Astrocyte of the cerebellum (primary cell): ENCODE data around the gene AUH.
"Not testable (repeated sequence)": the region's sequence is repeated elsewhere in the genome, so short reads cannot be mapped to it uniquely, and the experiment has no call there.

Experiments used
- DNase-seq: peaks from one replicate; pipeline ENCODE4 v3.0.0-alpha.2; 2011; ENCODE audit warnings: low read depth
- H3K4me3 ChIP-seq: 2 replicates; pipeline ENCODE4 v1.5.1; 2011; ENCODE audit warnings: mild to moderate bottlenecking, low read depth, low read length, moderate library complexity
- in situ Hi-C: cut with HindIII; loops from 2 replicates; pipeline ENCODE4 v1.10.0; 2017; ENCODE audit warnings: low sequenced_read_pairs
- TF ChIP-seq, protein P1 (sequence below): IDR thresholded peaks from 2 replicates; pipeline ENCODE4 v1.5.1; 2012; ENCODE audit warnings: low read length, low read depth, moderate library complexity, mild to moderate bottlenecking; ENCODE audit errors: missing control alignments

Gene AUH

DNA sequence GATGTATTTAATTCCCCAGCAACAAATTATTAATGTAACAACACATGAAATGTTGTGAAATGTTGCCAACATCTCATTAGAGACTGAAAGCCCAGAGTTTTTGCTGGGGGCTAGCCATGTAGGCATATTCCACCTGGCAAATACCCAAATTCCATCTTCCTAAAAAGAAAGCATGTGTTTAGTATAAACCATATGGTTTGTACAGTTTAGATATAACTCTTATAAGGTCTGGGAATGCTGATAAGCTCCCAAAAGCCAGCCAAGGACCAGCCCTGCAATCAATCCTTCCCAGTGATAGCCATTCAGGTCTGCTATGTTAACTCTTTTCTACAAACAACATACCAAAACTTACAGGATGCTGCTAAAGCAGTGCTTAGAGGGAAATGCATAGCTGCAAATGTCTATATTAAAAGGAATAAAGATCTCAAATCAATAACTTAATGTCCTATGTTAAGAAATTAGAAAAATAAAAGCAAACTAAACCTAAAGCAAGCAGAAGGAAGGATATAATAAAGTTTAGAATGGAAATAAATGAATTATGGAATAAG is 158.9 kb downstream of the AUH start:
- TF ChIP-seq, protein P1, sequence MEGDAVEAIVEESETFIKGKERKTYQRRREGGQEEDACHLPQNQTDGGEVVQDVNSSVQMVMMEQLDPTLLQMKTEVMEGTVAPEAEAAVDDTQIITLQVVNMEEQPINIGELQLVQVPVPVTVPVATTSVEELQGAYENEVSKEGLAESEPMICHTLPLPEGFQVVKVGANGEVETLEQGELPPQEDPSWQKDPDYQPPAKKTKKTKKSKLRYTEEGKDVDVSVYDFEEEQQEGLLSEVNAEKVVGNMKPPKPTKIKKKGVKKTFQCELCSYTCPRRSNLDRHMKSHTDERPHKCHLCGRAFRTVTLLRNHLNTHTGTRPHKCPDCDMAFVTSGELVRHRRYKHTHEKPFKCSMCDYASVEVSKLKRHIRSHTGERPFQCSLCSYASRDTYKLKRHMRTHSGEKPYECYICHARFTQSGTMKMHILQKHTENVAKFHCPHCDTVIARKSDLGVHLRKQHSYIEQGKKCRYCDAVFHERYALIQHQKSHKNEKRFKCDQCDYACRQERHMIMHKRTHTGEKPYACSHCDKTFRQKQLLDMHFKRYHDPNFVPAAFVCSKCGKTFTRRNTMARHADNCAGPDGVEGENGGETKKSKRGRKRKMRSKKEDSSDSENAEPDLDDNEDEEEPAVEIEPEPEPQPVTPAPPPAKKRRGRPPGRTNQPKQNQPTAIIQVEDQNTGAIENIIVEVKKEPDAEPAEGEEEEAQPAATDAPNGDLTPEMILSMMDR = no peak
- in situ Hi-C loops = no loop called here

DNA sequence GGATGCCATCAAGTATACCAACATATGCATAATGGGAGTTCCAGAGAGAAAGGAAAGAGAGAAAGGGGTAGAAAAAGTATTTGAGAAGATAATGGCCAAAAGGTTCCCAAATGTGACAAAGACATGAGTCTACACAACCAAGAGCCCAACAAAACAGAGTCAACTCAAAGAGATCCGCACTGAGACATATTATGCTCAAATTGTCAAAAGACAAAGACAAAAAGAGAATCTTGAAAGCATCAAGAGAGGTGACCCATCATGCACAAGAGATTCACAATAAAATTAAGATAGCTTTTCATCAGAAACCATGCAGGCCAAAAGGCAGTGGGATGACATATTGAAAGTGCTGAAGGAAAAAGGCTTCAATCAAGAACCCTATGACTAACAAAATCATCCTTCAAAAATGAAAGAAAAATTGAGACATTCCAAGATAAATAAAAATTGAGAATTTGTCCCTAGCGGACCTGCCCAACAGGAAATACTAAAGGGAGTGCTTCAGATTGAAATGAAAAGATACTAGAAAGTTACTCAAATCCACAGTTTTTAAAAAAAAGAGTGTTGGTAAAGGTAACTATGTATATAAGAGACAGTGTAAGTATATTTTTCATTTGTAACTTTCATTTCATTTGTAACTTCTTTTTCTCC is 160.9 kb downstream of the AUH start:
- H3K4me3 ChIP-seq = no peak overlapping the region
- DNase-seq = no peak
- in situ Hi-C loops = no loop called here
- TF ChIP-seq, protein P1 = no peak

More for the DNA sequence above, 158.9 kb downstream of the AUH start:
- no peak overlapping the region for H3K4me3 ChIP-seq
- DNase-seq = no peak

DNA sequence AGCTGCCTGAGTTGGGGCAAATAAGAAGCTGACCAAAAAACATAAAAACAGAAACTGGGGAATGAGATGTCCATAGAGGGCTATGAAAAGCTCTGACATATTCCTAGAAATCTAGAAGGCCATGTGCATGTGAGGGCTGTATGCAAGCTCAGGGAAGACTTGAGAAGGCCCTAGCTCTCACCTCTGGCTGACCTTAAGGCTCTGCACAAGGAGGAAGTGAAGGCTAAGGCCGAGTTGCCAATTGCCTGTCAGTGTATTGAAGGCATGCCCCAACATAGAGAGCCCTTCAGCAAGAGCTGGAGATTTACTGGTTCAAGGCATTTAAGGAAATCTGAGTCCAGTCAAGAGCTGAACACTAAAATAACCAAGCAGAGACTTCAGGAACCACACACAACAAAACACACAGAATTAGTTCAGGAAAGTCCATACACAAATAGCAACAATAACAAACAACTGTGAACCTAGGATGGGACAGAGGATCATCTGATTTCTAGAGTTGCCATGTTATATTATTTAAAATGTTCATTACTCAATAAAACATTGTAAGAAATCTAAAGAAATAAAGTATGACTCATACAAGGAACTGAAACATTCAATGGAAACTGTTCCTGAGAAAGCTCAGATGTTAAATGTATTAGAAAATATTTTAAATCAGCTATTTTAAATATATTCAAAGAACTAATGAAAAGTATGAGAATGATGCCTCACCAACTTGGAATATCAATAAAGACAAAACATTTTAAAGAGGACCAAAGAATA is 161.8 kb downstream of the AUH start:
- TF ChIP-seq, protein P1 = no peak
- DNase-seq = no peak
- no peak overlapping the region for H3K4me3 ChIP-seq
- in situ Hi-C loops = no loop called here

DNA sequence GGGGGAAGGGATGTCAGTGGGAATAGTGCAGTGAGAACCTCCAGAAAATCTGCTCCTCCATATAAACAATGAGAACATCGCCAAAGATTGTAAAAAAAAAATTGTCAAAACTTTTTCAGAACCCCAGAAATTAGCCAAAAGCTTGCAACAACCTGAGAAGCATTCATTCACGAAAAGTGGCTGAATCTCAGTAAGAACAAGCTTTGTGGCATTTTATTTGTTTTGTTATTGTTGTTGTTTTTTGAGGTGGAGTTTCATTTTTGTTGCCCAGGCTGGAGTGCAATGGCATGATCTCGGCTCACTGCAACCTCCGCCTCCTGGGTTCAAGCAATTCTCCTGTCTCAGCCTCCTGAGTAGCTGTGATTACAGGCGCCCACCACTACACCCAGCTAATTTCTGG is 162.8 kb downstream of the AUH start:
- DNase-seq, in situ Hi-C loops, H3K4me3 ChIP-seq: not testable (repeated sequence)

DNA sequence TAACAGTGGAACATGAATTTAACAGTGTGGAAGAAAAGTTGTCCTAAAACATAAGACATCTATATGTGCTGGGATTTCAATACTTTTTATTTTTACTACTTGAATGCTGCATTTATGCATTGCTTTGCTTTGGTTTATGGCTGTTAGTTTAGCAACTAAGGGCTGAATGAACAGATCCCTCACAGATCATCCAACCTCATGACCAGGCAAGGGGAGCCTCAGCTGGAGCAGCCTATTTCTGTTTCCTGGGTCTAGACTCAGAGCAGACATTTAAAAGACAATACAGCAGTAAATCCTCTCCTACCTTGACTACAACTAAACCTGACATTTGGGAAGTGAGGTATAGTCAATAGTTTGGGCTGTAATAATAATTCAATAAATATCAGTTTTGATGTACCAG is 163.3 kb downstream of the AUH start:
- in situ Hi-C loops = no loop called here
- TF ChIP-seq, protein P1 = no peak
- DNase-seq = no peak
- no peak overlapping the region for H3K4me3 ChIP-seq

DNA sequence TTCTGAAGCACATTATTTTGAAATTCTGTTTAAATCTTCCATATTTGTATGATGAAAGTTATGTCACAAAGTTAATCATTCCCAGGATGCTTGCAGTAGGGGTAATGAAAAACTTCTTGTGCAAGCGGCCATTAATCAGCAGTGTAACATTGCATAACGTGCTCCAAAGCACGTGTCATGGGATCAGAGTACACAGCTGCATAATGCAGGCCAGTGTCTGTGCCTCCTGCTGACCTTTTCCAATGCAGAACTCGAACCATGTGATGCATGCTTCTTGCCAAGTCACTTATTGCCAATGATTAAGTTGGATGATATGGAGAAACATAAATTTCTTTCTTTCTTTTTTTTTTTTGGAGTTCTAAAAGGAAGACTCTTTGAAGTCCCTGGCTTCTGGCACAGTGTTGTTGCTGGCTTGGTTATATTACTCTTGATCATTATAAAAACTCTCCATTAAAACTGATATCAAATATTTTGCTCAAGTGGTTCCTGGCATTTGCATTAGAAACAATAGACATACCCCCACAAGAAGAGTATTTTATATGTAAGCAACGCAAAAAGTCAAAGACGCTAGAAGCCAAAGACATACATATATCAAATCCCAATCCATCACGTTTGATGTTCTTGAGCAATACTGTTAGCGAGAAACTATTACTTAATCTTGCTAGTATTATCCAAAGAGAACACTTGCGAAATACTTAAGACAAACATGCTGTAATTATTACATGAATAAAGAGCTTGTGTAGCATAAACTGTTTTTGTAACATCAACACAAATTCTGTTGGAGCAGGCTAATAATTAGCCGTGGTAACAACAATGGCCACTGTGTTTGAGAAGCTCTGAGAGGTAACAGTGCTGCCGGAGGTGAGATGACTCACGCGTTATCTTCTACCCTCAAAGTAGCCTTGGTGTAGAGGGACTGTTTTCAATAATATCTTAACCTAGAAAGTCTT is 164.2 kb downstream of the AUH start:
- DNase-seq = peak; percentile 53
- TF ChIP-seq, protein P1 = no peak
- in situ Hi-C loops = no loop called here
- no peak overlapping the region for H3K4me3 ChIP-seq
